H1 (cell line): ENCODE data around the gene LRRC14B. TPM values are rescaled to one million over a fixed set of nuclear protein-coding genes. Genes with fewer than 3 reads are reported as not detected.
"Not testable (repeated sequence)": the region's sequence is repeated elsewhere in the genome, so short reads cannot be mapped to it uniquely, and the experiment has no call there.

ENCODE experiments used
- CTCF ChIA-PET: fragments of 300-600 bp; sonication (Branson Sonifier 250); formaldehyde crosslinking; loops from one replicate; lab custom pipeline; 2021; ENCODE audit not compliant: partially characterized antibody; lab: Charles Lee
- POLR2A ChIA-PET: fragments of 300-600 bp; sonication (Branson Sonifier 250); formaldehyde crosslinking; loops from one replicate; lab custom pipeline; 2021; ENCODE audit warnings: inconsistent platforms; ENCODE audit not compliant: partially characterized antibody; lab: Charles Lee
- DNase-seq, 2 experiments: peaks; one replicate each; pipeline versions ENCODE4 v3.0.0 to v3.0.0-alpha.2; 2010 to 2022; ENCODE audit warnings: low spot score in 2 of 2, low read depth in 1 of 2, mixed read lengths in 1 of 2
- FAIRE-seq: peaks from 2 replicates; lab custom pipeline; 2011; peaks lifted over from hg19 to GRCh38; lab: Jason Lieb, UNC
- H2AFZ ChIP-seq: 2 replicates; pipeline ENCODE4 v1.8.1; 2012; ENCODE audit warnings: low read length, inconsistent platforms
- H2AK5ac ChIP-seq: 2 replicates; pipeline ENCODE4 v1.6.1; 2013; ENCODE audit warnings: low read depth, low read length
- H2BK120ac ChIP-seq: replicated peaks from 2 replicates; pipeline ENCODE3; 2013; ENCODE audit warnings: low read depth, low read length, inconsistent platforms
- H2BK12ac ChIP-seq: 2 replicates; pipeline ENCODE4 v1.6.1; 2013; ENCODE audit warnings: low read depth, low read length
- H2BK15ac ChIP-seq: 2 replicates; pipeline ENCODE4 v1.6.1; 2013; ENCODE audit warnings: low read length
- H2BK20ac ChIP-seq: 2 replicates; pipeline ENCODE4 v1.6.1; 2013; ENCODE audit warnings: low read length
- H2BK5ac ChIP-seq: 2 replicates; pipeline ENCODE4 v1.6.1; 2013; ENCODE audit warnings: low read depth, low read length
- H3K14ac ChIP-seq: 2 replicates; pipeline ENCODE4 v1.6.1; 2013; ENCODE audit warnings: inconsistent platforms; ENCODE audit not compliant: insufficient read length
- H3K18ac ChIP-seq: 2 replicates; pipeline ENCODE4 v1.6.1; 2013; ENCODE audit warnings: low read length; ENCODE audit errors: extremely low read depth
- H3K23ac ChIP-seq: 2 replicates; pipeline ENCODE4 v1.6.1; 2013; ENCODE audit warnings: inconsistent platforms; ENCODE audit not compliant: insufficient read length
- H3K23me2 ChIP-seq: 2 replicates; pipeline ENCODE4 v1.6.1; 2013; ENCODE audit warnings: low read depth, low read length
- H3K27ac ChIP-seq: 2 replicates; pipeline ENCODE4 v1.6.1; 2011; ENCODE audit warnings: low read depth, low read length, inconsistent platforms
- H3K27me3 ChIP-seq, 4 experiments: replicated peaks in 1 of 4; 1 replicate in 1 of 4; 2 replicates in 3 of 4; pipeline versions ENCODE4 v1.6.1 to v1.8.1; 2011 to 2013; ENCODE audit warnings: low read length in 3 of 4, mild to moderate bottlenecking in 3 of 4, inconsistent platforms in 2 of 4, mixed read lengths in 2 of 4, moderate library complexity in 1 of 4; ENCODE audit not compliant: control insufficient read depth in 3 of 4, insufficient read depth in 3 of 4; ENCODE audit errors: extremely low read depth in 1 of 4
- H3K36me3 ChIP-seq, 4 experiments: 2 replicates each; pipeline versions ENCODE4 v1.6.1 to v1.8.1; 2011 to 2013; ENCODE audit warnings: mild to moderate bottlenecking in 4 of 4, low read length in 3 of 4, moderate library complexity in 2 of 4, control low read depth in 1 of 4, inconsistent platforms in 1 of 4; ENCODE audit not compliant: insufficient read depth in 4 of 4, control insufficient read depth in 2 of 4
- H3K4ac ChIP-seq: replicated peaks from 2 replicates; pipeline ENCODE3; 2013; ENCODE audit warnings: low read length, low read depth, mixed read lengths, inconsistent platforms; ENCODE audit not compliant: insufficient read length
- H3K4me1 ChIP-seq, 4 experiments: replicated peaks in 1 of 4; 1 replicate in 1 of 4; 2 replicates in 3 of 4; pipeline versions ENCODE4 v1.6.1 to v1.8.1; 2011 to 2013; ENCODE audit warnings: low read length in 3 of 4, inconsistent platforms in 2 of 4, mixed read lengths in 1 of 4; ENCODE audit not compliant: insufficient read depth in 4 of 4, control insufficient read depth in 3 of 4
- H3K4me2 ChIP-seq, 2 experiments: 2 replicates each; pipeline versions ENCODE4 v1.6.1 to v1.8.1; 2011 to 2013; ENCODE audit warnings: low read depth in 2 of 2, low read length in 2 of 2, control low read depth in 1 of 2, inconsistent platforms in 1 of 2, mild to moderate bottlenecking in 1 of 2; ENCODE audit not compliant: insufficient read depth in 1 of 2
- H3K4me3 ChIP-seq, 4 experiments: fragments of 200-600, 300-600 bp in 1 of 4; sonication (generic), shearing (Covaris generic), sonication (Bioruptor Twin) in 1 of 4; 2 replicates each; pipeline versions ENCODE4 v1.5.1 to v1.8.1; 2011 to 2016; ENCODE audit warnings: low read length in 4 of 4, low read depth in 3 of 4, control low read depth in 2 of 4, inconsistent platforms in 2 of 4, mild to moderate bottlenecking in 2 of 4, mixed read lengths in 1 of 4, moderate library complexity in 1 of 4; ENCODE audit not compliant: insufficient read depth in 2 of 4; ENCODE audit errors: extremely low read depth in 1 of 4
- H3K56ac ChIP-seq: replicated peaks from 2 replicates; pipeline ENCODE3; 2013; ENCODE audit warnings: low read depth, mild to moderate bottlenecking, mixed read lengths, low read length, inconsistent platforms; ENCODE audit not compliant: insufficient read length
- H3K79me1 ChIP-seq: 2 replicates; pipeline ENCODE4 v1.6.1; 2013; ENCODE audit warnings: low read depth, low read length, control low read depth
- H3K79me2 ChIP-seq, 2 experiments: 2 replicates each; pipeline versions ENCODE4 v1.6.1 to v1.8.1; 2012 to 2013; ENCODE audit warnings: low read length in 2 of 2, mild to moderate bottlenecking in 2 of 2, inconsistent platforms in 1 of 2; ENCODE audit not compliant: insufficient read depth in 2 of 2, control insufficient read depth in 1 of 2
- H3K9ac ChIP-seq, 4 experiments: replicated peaks in 1 of 4; 1 replicate in 1 of 4; 2 replicates in 3 of 4; pipeline versions ENCODE4 v1.6.1 to v1.8.1; 2011 to 2013; ENCODE audit warnings: low read depth in 3 of 4, low read length in 3 of 4, control low read depth in 2 of 4, mild to moderate bottlenecking in 2 of 4, moderate library complexity in 2 of 4, inconsistent platforms in 1 of 4; ENCODE audit errors: extremely low read depth in 1 of 4
- H3K9me3 ChIP-seq, 2 experiments: 2 replicates each; pipeline versions ENCODE4 v1.6.1 to v1.8.1; 2012 to 2013; ENCODE audit warnings: mild to moderate bottlenecking in 2 of 2, moderate library complexity in 2 of 2, control low read depth in 1 of 2, inconsistent platforms in 1 of 2, low read depth in 1 of 2, low read length in 1 of 2, mixed read lengths in 1 of 2; ENCODE audit not compliant: insufficient read depth in 2 of 2
- H4K20me1 ChIP-seq, 2 experiments: replicated peaks in 1 of 2; 2 replicates each; pipeline versions ENCODE3 to v1.8.1; 2011 to 2013; ENCODE audit warnings: inconsistent platforms in 2 of 2, low read length in 2 of 2, mild to moderate bottlenecking in 1 of 2; ENCODE audit not compliant: insufficient read depth in 2 of 2, control insufficient read depth in 1 of 2
- H4K5ac ChIP-seq: 2 replicates; pipeline ENCODE4 v1.6.1; 2013; ENCODE audit warnings: low read length, low read depth, mixed read lengths, inconsistent platforms; ENCODE audit not compliant: insufficient read length
- H4K8ac ChIP-seq: 2 replicates; pipeline ENCODE4 v1.8.0; 2013; ENCODE audit warnings: mild to moderate bottlenecking, moderate library complexity, low read length, inconsistent platforms; ENCODE audit not compliant: insufficient read depth; ENCODE audit errors: extremely low read depth
- H4K91ac ChIP-seq: replicated peaks from 2 replicates; pipeline ENCODE3; 2013; ENCODE audit warnings: low read length, mixed read lengths, inconsistent platforms; ENCODE audit not compliant: insufficient read length
- WGBS, 2 experiments: shearing (Covaris generic) in 1 of 2; methylation state at CpG; one replicate each; pipeline versions ENCODE4 v1.1.6 to v1.1.7; 2013 to 2015; ENCODE audit warnings: low lambda C conversion rate in 2 of 2, mixed read lengths in 2 of 2, inconsistent platforms in 1 of 2, low coverage in 1 of 2, missing lambda C conversion rate in 1 of 2; ENCODE audit not compliant: insufficient replicate concordance in 2 of 2, insufficient coverage in 1 of 2, insufficient read length in 1 of 2; ENCODE audit errors: extremely low coverage in 1 of 2, missing lambda C conversion rate in 1 of 2; 5-methylcytosine and 5-hydroxymethylcytosine counted together
- polyA plus RNA-seq, 7 experiments: library from polyadenylated mRNA; depleted of rRNA in 3 of 7; stranded (reverse) in 5 of 7; unstranded in 2 of 7; fragments of >200 nt in 5 of 7; fragments of 200-250 nt in 2 of 7; gene quantifications; 1 replicate in 5 of 7; 2 replicates in 1 of 7; 4 replicates in 1 of 7; pipeline versions ENCODE4 v1.2.1 to v1.2.3, GENCODE V29; 2011 to 2013; ENCODE audit warnings: missing spikeins in 2 of 7, mixed read lengths in 2 of 7
- total RNA-seq: library from RNA; stranded (reverse); fragmentation: NEBNext Ultra II Directional; extraction: Animal tissue kit (Norgen Biotek cat#: 25700); gene quantifications from 2 replicates; pipeline ENCODE4 v1.2.1, GENCODE V29; 2021

The LRRC14B gene
- total and polyA plus RNA-seq, 2 of the 8 experiments (the other 6 are each of a cell fraction or from before 2014, with no cell fraction given): not detected

DNA sequence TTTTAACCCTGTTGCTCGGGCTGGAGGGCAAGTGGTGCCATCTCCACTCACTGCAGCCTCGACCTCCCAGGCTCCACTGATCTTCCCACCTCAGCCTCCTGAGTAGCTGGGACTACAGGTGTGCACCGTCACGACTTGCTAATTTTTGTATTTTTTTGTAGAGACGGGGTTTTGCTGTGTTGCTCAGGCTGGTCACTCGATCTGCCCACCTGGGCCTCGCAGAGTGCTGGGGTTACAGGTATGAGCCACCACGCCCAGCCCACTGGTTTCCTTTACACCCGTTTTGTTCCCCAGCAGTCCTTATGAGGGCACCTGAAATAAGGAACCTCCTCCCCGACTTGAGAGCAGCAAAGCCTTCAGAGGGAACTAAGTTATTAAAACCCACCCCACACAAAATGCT is 24.8 kb downstream of the LRRC14B start:
- H3K23me2 ChIP-seq, H2AFZ ChIP-seq, H2BK120ac ChIP-seq, H2AK5ac ChIP-seq, H3K27me3 ChIP-seq, H3K9ac ChIP-seq, H2BK20ac ChIP-seq, POLR2A ChIA-PET, H4K91ac ChIP-seq, H3K36me3 ChIP-seq, H2BK12ac ChIP-seq, H3K4me1 ChIP-seq, H3K56ac ChIP-seq, H2BK5ac ChIP-seq, H3K14ac ChIP-seq, H2BK15ac ChIP-seq, H4K8ac ChIP-seq, H3K9me3 ChIP-seq, H3K4me2 ChIP-seq, H3K4me3 ChIP-seq, H3K79me1 ChIP-seq, H3K23ac ChIP-seq, FAIRE-seq, CTCF ChIA-PET, H4K5ac ChIP-seq, H3K4ac ChIP-seq, H3K18ac ChIP-seq, DNase-seq, H4K20me1 ChIP-seq, H3K27ac ChIP-seq: not testable (repeated sequence)
- peaks cover 3 to 31% of the 10 kb centered on the region in 2 experiments; a peak in 3 of 4 replicates for H3K79me2 ChIP-seq
- WGBS, 2 experiments: 94% methylated on average over 7 of the region's 10 CpGs; no CpG with 5 or more reads in 1 of the 2 experiments
